KMS-11 (cell line): Measurements from ENCODE around the gene ZNF678.

ENCODE experiments used
- H2AFZ ChIP-seq: fragments of 200-600 bp; sonication (generic); 2 replicates; pipeline ENCODE4 v1.6.1; 2016; ENCODE audit warnings: antibody characterized with exemption, mixed run types, low read depth
- H3K27ac ChIP-seq: fragments of 200-600 bp; sonication (generic); 2 replicates; pipeline ENCODE4 v1.6.1; 2016; ENCODE audit warnings: mild to moderate bottlenecking, mixed run types
- H3K27me3 ChIP-seq: fragments of 200-600 bp; sonication (generic); 2 replicates; pipeline ENCODE4 v1.6.1; 2017; ENCODE audit warnings: mild to moderate bottlenecking, low read depth, mixed run types, moderate library complexity; ENCODE audit not compliant: insufficient read depth
- H3K36me3 ChIP-seq: fragments of 200-600 bp; sonication (generic); 2 replicates; pipeline ENCODE4 v1.6.1; 2017; ENCODE audit warnings: mild to moderate bottlenecking, mixed run types; ENCODE audit not compliant: insufficient read depth
- H3K4me1 ChIP-seq: fragments of 200-600 bp; sonication (generic); 2 replicates; pipeline ENCODE4 v1.6.1; 2016; ENCODE audit warnings: mild to moderate bottlenecking, low read depth, mixed run types; ENCODE audit not compliant: poor library complexity, severe bottlenecking
- H3K4me2 ChIP-seq: fragments of 200-600 bp; sonication (generic); 2 replicates; pipeline ENCODE4 v1.7.0; 2016; ENCODE audit warnings: mild to moderate bottlenecking, mixed run types
- H3K4me3 ChIP-seq: fragments of 200-600 bp; sonication (generic); IDR thresholded peaks from 2 replicates; pipeline ENCODE4 v1.6.1; 2017; ENCODE audit warnings: low read depth, low read length, mixed read lengths; ENCODE audit not compliant: insufficient read depth
- H3K79me2 ChIP-seq: fragments of 200-600 bp; sonication (generic); 2 replicates; pipeline ENCODE4 v1.6.1; 2016; ENCODE audit warnings: low read depth, mixed run types; ENCODE audit not compliant: insufficient read depth
- H3K9ac ChIP-seq: fragments of 200-600 bp; sonication (generic); 2 replicates; pipeline ENCODE4 v1.6.1; 2016; ENCODE audit warnings: mild to moderate bottlenecking, mixed run types
- H4K20me1 ChIP-seq: fragments of 200-600 bp; sonication (generic); 2 replicates; pipeline ENCODE4 v1.6.1; 2016; ENCODE audit warnings: mild to moderate bottlenecking, mixed run types; ENCODE audit not compliant: insufficient read depth
- CTCF ChIP-seq: fragments of 200-600 bp; sonication (generic); conservative IDR thresholded peaks from 2 replicates; pipeline ENCODE4 v1.6.1; 2017; ENCODE audit warnings: low read depth, mild to moderate bottlenecking, antibody characterized with exemption, low read length, moderate library complexity, mixed read lengths

Gene ZNF678

GRCh38 chr1:227532019-227532619 lies 31.2 kb upstream of the ZNF678 start:
- H4K20me1 ChIP-seq: no peaks in the 10 kb centered on the region
- no peaks in the 10 kb centered on the region for H3K79me2 ChIP-seq
- no peak overlapping the region for H3K4me2 ChIP-seq
- H3K27ac ChIP-seq: no peak overlapping the region
- no peak overlapping the region for H3K9ac ChIP-seq
- no peak overlapping the region for H3K4me3 ChIP-seq
- peak overlapping the region; percentile 17; the same call in 1 of the 2 replicates for H2AFZ ChIP-seq
- H3K36me3 ChIP-seq: peaks cover 3% of the 10 kb centered on the region; the same call in 1 of the 2 replicates
- no peaks in the 10 kb centered on the region for H3K4me1 ChIP-seq
- TF ChIP-seq CTCF: no peak
- H3K27me3 ChIP-seq: no peaks in the 10 kb centered on the region

- H2AFZ ChIP-seq: no peak overlapping the region
- peaks cover 4% of the 10 kb centered on the region for H3K4me1 ChIP-seq
- H3K36me3 ChIP-seq: no peaks in the 10 kb centered on the region
- H3K79me2 ChIP-seq: no peaks in the 10 kb centered on the region
- no peak overlapping the region for H3K4me3 ChIP-seq
- no peak overlapping the region for H3K9ac ChIP-seq
- no peak overlapping the region for H3K27ac ChIP-seq
- no peaks in the 10 kb centered on the region for H3K27me3 ChIP-seq
- no peak for TF ChIP-seq CTCF
- no peaks in the 10 kb centered on the region for H4K20me1 ChIP-seq
- no peak overlapping the region for H3K4me2 ChIP-seq
These were observed 22.9 kb upstream of the ZNF678 start for GRCh38 chr1:227540170-227541098.

GRCh38 chr1:227541129-227541528 lies 22.2 kb upstream of the ZNF678 start:
- H4K20me1 ChIP-seq: no peaks in the 10 kb centered on the region
- no peaks in the 10 kb centered on the region for H3K79me2 ChIP-seq
- H3K9ac ChIP-seq: no peak overlapping the region
- no peaks in the 10 kb centered on the region for H3K27me3 ChIP-seq
- H3K36me3 ChIP-seq: no peaks in the 10 kb centered on the region
- no peak for TF ChIP-seq CTCF
- H3K4me2 ChIP-seq: no peak overlapping the region
- H2AFZ ChIP-seq: no peak overlapping the region
- peaks cover 4% of the 10 kb centered on the region for H3K4me1 ChIP-seq
- H3K27ac ChIP-seq: no peak overlapping the region
- H3K4me3 ChIP-seq: no peak overlapping the region

- Histone ChIP-seq H2AFZ (peak overlapping the region; percentile 96), H3K4me3 (no peak overlapping the region), H3K4me2 (no peak overlapping the region), H3K36me3 (no peaks in the 10 kb centered on the region), H3K79me2 (no peaks in the 10 kb centered on the region), H3K9ac (peak overlapping the region; percentile 41; the same call in 1 of the 2 replicates), H3K4me1 (peaks cover 4% of the 10 kb centered on the region), H4K20me1 (no peaks in the 10 kb centered on the region), H3K27me3 (no peaks in the 10 kb centered on the region), H3K27ac (no peak overlapping the region)
- TF ChIP-seq CTCF: no peak
These were observed 21.6 kb upstream of the ZNF678 start for GRCh38 chr1:227541796-227542152.
